CD8-positive, alpha-beta memory T cell (primary cell): ENCODE measurements around the gene KRT84. TPM values are rescaled to one million over a fixed set of nuclear protein-coding genes. Genes with fewer than 3 reads are reported as not detected.

Source experiments
- CTCF ChIA-PET: fragments of 350-600 bp; sonication (Branson Sonifier 250); formaldehyde crosslinking; loops from one replicate; lab custom pipeline; 2021; ENCODE audit warnings: antibody characterized with exemption; lab: Charles Lee
- POLR2A ChIA-PET: fragments of 350-600 bp; sonication (Branson Sonifier 250); formaldehyde crosslinking; loops from one replicate; lab custom pipeline; 2021; ENCODE audit warnings: antibody characterized with exemption; lab: Charles Lee
- DNase-seq, 5 donors: peaks; one replicate each; pipeline versions ENCODE4 v3.0.0 to v3.0.0-alpha.2; 2020 to 2022; ENCODE audit warnings: mixed read lengths in 1 of 5
- H3K27ac ChIP-seq: one replicate; pipeline ENCODE4 v1.7.0; 2013; ENCODE audit warnings: low read depth, mild to moderate bottlenecking, low read length, moderate library complexity
- H3K27me3 ChIP-seq: 2 replicates; pipeline ENCODE4 v1.7.0; 2013; ENCODE audit warnings: low read length, mild to moderate bottlenecking; ENCODE audit not compliant: insufficient read depth, poor library complexity, severe bottlenecking
- H3K36me3 ChIP-seq: 2 replicates; pipeline ENCODE4 v1.7.0; 2013; ENCODE audit warnings: mild to moderate bottlenecking, low read length, moderate library complexity; ENCODE audit not compliant: insufficient read depth
- H3K4me1 ChIP-seq: 2 replicates; pipeline ENCODE4 v1.7.0; 2013; ENCODE audit warnings: mild to moderate bottlenecking, low read length, moderate library complexity; ENCODE audit not compliant: insufficient read depth
- H3K4me3 ChIP-seq: 2 replicates; pipeline ENCODE4 v1.7.0; 2013; ENCODE audit warnings: mild to moderate bottlenecking, low read length
- H3K9me3 ChIP-seq: 2 replicates; pipeline ENCODE4 v1.7.0; 2013; ENCODE audit warnings: mild to moderate bottlenecking, low read length
- H3K27ac Mint-ChIP-seq, 8 donors: one replicate each; pipeline ENCODE4 v1.8.0; 2020 to 2021; ENCODE audit warnings: mixed read lengths in 8 of 8, mild to moderate bottlenecking in 6 of 8, inconsistent platforms in 3 of 8, moderate library complexity in 3 of 8
- H3K27me3 Mint-ChIP-seq, 2 donors: one replicate each; pipeline ENCODE4 v1.8.0; 2020 to 2021; ENCODE audit warnings: mixed read lengths in 2 of 2, mild to moderate bottlenecking in 1 of 2, moderate library complexity in 1 of 2
- H3K36me3 Mint-ChIP-seq, 3 donors: one replicate each; pipeline ENCODE4 v1.8.0; 2020 to 2021; ENCODE audit warnings: mixed read lengths in 3 of 3, inconsistent platforms in 1 of 3, mild to moderate bottlenecking in 1 of 3
- H3K4me1 Mint-ChIP-seq, 3 donors: one replicate each; pipeline ENCODE4 v1.8.0; 2020 to 2021; ENCODE audit warnings: mixed read lengths in 3 of 3, inconsistent platforms in 1 of 3, mild to moderate bottlenecking in 1 of 3
- H3K4me3 Mint-ChIP-seq, 7 donors: one replicate each; pipeline ENCODE4 v1.8.0; 2020 to 2021; ENCODE audit warnings: mixed read lengths in 7 of 7, mild to moderate bottlenecking in 6 of 7, moderate library complexity in 4 of 7, inconsistent platforms in 2 of 7
- H3K9me3 Mint-ChIP-seq, 5 donors: one replicate each; pipeline ENCODE4 v1.8.0; 2020 to 2022; ENCODE audit warnings: mixed read lengths in 5 of 5, mild to moderate bottlenecking in 3 of 5, moderate library complexity in 2 of 5, inconsistent platforms in 1 of 5
- polyA plus RNA-seq: library from polyadenylated mRNA; unstranded; fragments of 300-500 nt; fragmentation: Illumina TruSeq; gene quantifications from one replicate; pipeline ENCODE4 v1.2.3, GENCODE V29; 2021
- total RNA-seq, 2 experiments: library from RNA; stranded (reverse); gene quantifications; one replicate each; pipeline ENCODE4 v1.2.3, GENCODE V29; 2021

The KRT84 gene
- total and polyA plus RNA-seq, 3 experiments from 2014 or later = not detected

- Histone ChIP-seq H3K27ac (no peak overlapping the region), H3K4me1 (peaks cover 35% of the 10 kb centered on the region), H3K36me3 (no peaks in the 10 kb centered on the region), H3K27me3 (no peaks in the 10 kb centered on the region), H3K4me3 (no peak overlapping the region), H3K9me3 (no peaks in the 10 kb centered on the region)
- H3K27ac Mint-ChIP-seq = no peak overlapping the region
- no peaks in the 10 kb centered on the region for H3K36me3 Mint-ChIP-seq
- H3K27me3 Mint-ChIP-seq = peaks cover 10 to 15% of the 10 kb centered on the region in 2 donors
- peaks cover 38 to 60% (median 55%) of the 10 kb centered on the region in 3 donors for H3K4me1 Mint-ChIP-seq
- H3K4me3 Mint-ChIP-seq = no peak overlapping the region
- H3K9me3 Mint-ChIP-seq = no peaks in the 10 kb centered on the region
- CTCF ChIA-PET = interaction anchor here (2.2 kb wide), 1 partner anchor 26 kb away, joined by 6 read pairs; no protein-coding TSS in a partner anchor
- POLR2A ChIA-PET = no interaction called here
- no peak for DNase-seq
Observed at GRCh38 chr12:52354200-52354599, 31.3 kb downstream of the KRT84 start.

GRCh38 chr12:52353766-52354165 lies 31.7 kb downstream of the KRT84 start:
- Mint-ChIP-seq H3K27ac (no peak overlapping the region), H3K9me3 (no peaks in the 10 kb centered on the region), H3K36me3 (no peaks in the 10 kb centered on the region), H3K27me3 (peaks cover 10 to 15% of the 10 kb centered on the region in 2 donors), H3K4me1 (peaks cover 36 to 60% (median 53%) of the 10 kb centered on the region in 3 donors), H3K4me3 (peak overlapping the region in 1 of 7 donors; percentile 27)
- Histone ChIP-seq H3K4me3 (no peak overlapping the region), H3K27me3 (no peaks in the 10 kb centered on the region), H3K27ac (no peak overlapping the region), H3K4me1 (peaks cover 31% of the 10 kb centered on the region), H3K9me3 (no peaks in the 10 kb centered on the region), H3K36me3 (no peaks in the 10 kb centered on the region)
- ChIA-PET POLR2A (no interaction called here), CTCF (interaction anchor here (2.2 kb wide), 1 partner anchor 26 kb away, joined by 6 read pairs; no protein-coding TSS in a partner anchor)
- no peak for DNase-seq

GRCh38 chr12:52352951-52353350 lies 32.5 kb downstream of the KRT84 start:
- ChIA-PET CTCF (interaction anchor here (0.7 to 3.7 kb wide), 3 partner anchors 9 to 628 kb away, joined by 3 to 16 read pairs (median 13); no protein-coding TSS in a partner anchor), POLR2A (no interaction called here)
- no peaks in the 10 kb centered on the region for H3K9me3 Mint-ChIP-seq
- DNase-seq = no peak
- peak overlapping the region in 1 of 7 donors; percentile 24 for H3K4me3 Mint-ChIP-seq
- Histone ChIP-seq H3K9me3 (no peaks in the 10 kb centered on the region), H3K4me1 (peaks cover 23% of the 10 kb centered on the region), H3K27ac (no peak overlapping the region), H3K36me3 (no peaks in the 10 kb centered on the region), H3K27me3 (no peaks in the 10 kb centered on the region), H3K4me3 (no peak overlapping the region)
- no peak overlapping the region for H3K27ac Mint-ChIP-seq
- H3K27me3 Mint-ChIP-seq = peaks cover 15 to 19% of the 10 kb centered on the region in 2 donors
- peaks cover 28 to 60% (median 45%) of the 10 kb centered on the region in 3 donors for H3K4me1 Mint-ChIP-seq
- no peaks in the 10 kb centered on the region for H3K36me3 Mint-ChIP-seq

- DNase-seq = peak; percentile 43 to 87 (median 72)
- H3K4me1 Mint-ChIP-seq = peaks cover 26 to 53% (median 40%) of the 10 kb centered on the region in 3 donors
- no peak overlapping the region for H3K4me3 ChIP-seq
- POLR2A ChIA-PET = interaction anchor here (0.9 kb wide), 1 partner anchor 24 kb away, joined by 5 read pairs; no protein-coding TSS in a partner anchor
- H3K27ac ChIP-seq = no peak overlapping the region
- no peaks in the 10 kb centered on the region for H3K27me3 ChIP-seq
- peaks cover 17 to 20% of the 10 kb centered on the region in 2 donors for H3K27me3 Mint-ChIP-seq
- H3K4me3 Mint-ChIP-seq = peak overlapping the region in 6 of 7 donors; percentile 35 to 59 (median 50)
- H3K9me3 ChIP-seq = no peaks in the 10 kb centered on the region
- no peaks in the 10 kb centered on the region for H3K36me3 Mint-ChIP-seq
- H3K4me1 ChIP-seq = peaks cover 21% of the 10 kb centered on the region
- CTCF ChIA-PET = interaction anchor here (0.8 to 3.7 kb wide), 5 partner anchors 10 to 72 kb away, joined by 3 to 16 read pairs (median 4); no protein-coding TSS in a partner anchor
- peak overlapping the region in 7 of 8 donors; percentile 0 to 69 (median 47) for H3K27ac Mint-ChIP-seq
- H3K9me3 Mint-ChIP-seq = no peaks in the 10 kb centered on the region
- H3K36me3 ChIP-seq = no peaks in the 10 kb centered on the region
Observed at GRCh38 chr12:52351196-52352059, 34.0 kb downstream of the KRT84 start.

- no peaks in the 10 kb centered on the region for H3K9me3 ChIP-seq
- no peaks in the 10 kb centered on the region for H3K36me3 ChIP-seq
- no peaks in the 10 kb centered on the region for H3K36me3 Mint-ChIP-seq
- H3K4me1 Mint-ChIP-seq = peaks cover 26 to 53% (median 40%) of the 10 kb centered on the region in 3 donors
- no peaks in the 10 kb centered on the region for H3K9me3 Mint-ChIP-seq
- no peaks in the 10 kb centered on the region for H3K27me3 ChIP-seq
- peaks cover 21% of the 10 kb centered on the region for H3K4me1 ChIP-seq
- CTCF ChIA-PET = interaction anchor here (1.2 to 3.7 kb wide), 3 partner anchors 11 to 72 kb away, joined by 4 to 16 read pairs (median 13); no protein-coding TSS in a partner anchor
- no peak for DNase-seq
- H3K4me3 ChIP-seq = no peak overlapping the region
- POLR2A ChIA-PET = no interaction called here
- H3K27ac ChIP-seq = no peak overlapping the region
- peak overlapping the region in 1 of 7 donors; percentile 78 for H3K4me3 Mint-ChIP-seq
- H3K27me3 Mint-ChIP-seq = peaks cover 19 to 20% of the 10 kb centered on the region in 2 donors
- H3K27ac Mint-ChIP-seq = peak overlapping the region in 2 of 8 donors; percentile 41 to 69
Observed at GRCh38 chr12:52350786-52351185, 34.7 kb downstream of the KRT84 start.

GRCh38 chr12:52350021-52350620 lies 35.3 kb downstream of the KRT84 start:
- Histone ChIP-seq H3K36me3 (no peaks in the 10 kb centered on the region), H3K27ac (no peak overlapping the region), H3K27me3 (no peaks in the 10 kb centered on the region), H3K9me3 (no peaks in the 10 kb centered on the region), H3K4me1 (peaks cover 21% of the 10 kb centered on the region), H3K4me3 (no peak overlapping the region)
- ChIA-PET CTCF (interaction anchor here (3.3 to 3.7 kb wide), 2 partner anchors 11 to 23 kb away, joined by 13 to 16 read pairs; no protein-coding TSS in a partner anchor), POLR2A (no interaction called here)
- no peak overlapping the region for H3K27ac Mint-ChIP-seq
- no peaks in the 10 kb centered on the region for H3K36me3 Mint-ChIP-seq
- H3K4me3 Mint-ChIP-seq = no peak overlapping the region
- DNase-seq = no peak
- H3K9me3 Mint-ChIP-seq = no peaks in the 10 kb centered on the region
- H3K4me1 Mint-ChIP-seq = peaks cover 26 to 53% (median 40%) of the 10 kb centered on the region in 3 donors
- peaks cover 18 to 19% of the 10 kb centered on the region in 2 donors for H3K27me3 Mint-ChIP-seq

GRCh38 chr12:52349196-52349595 lies 36.3 kb downstream of the KRT84 start:
- no peak for DNase-seq
- H3K4me1 Mint-ChIP-seq = peaks cover 26 to 52% (median 39%) of the 10 kb centered on the region in 3 donors
- Histone ChIP-seq H3K27ac (no peak overlapping the region), H3K36me3 (no peaks in the 10 kb centered on the region), H3K4me1 (peaks cover 21% of the 10 kb centered on the region), H3K9me3 (no peaks in the 10 kb centered on the region), H3K27me3 (no peaks in the 10 kb centered on the region), H3K4me3 (no peak overlapping the region)
- H3K27me3 Mint-ChIP-seq = peaks cover 9 to 13% of the 10 kb centered on the region in 2 donors
- CTCF ChIA-PET = interaction anchor here (3.7 kb wide), 1 partner anchor 12 kb away, joined by 13 read pairs; no protein-coding TSS in a partner anchor
- no peak overlapping the region for H3K4me3 Mint-ChIP-seq
- no peak overlapping the region for H3K27ac Mint-ChIP-seq
- no peaks in the 10 kb centered on the region for H3K36me3 Mint-ChIP-seq
- H3K9me3 Mint-ChIP-seq = no peaks in the 10 kb centered on the region
- POLR2A ChIA-PET = no interaction called here
